Body of pancreas (tissue), 4 donors: Measurements from ENCODE around the gene COG6.

Source experiments
- POLR2A ChIP-seq, 3 donors: fragments of 450-650 bp; IDR thresholded peaks; one replicate each; pipeline ENCODE4 v1.6.1; 2016; ENCODE audit warnings: antibody characterized with exemption in 3 of 3, mild to moderate bottlenecking in 2 of 3
- TF ChIP-seq, protein P1 (sequence below), 7 experiments: fragments of 450-650 bp in 4 of 7; fragments of 200-600 bp in 3 of 7; sonication (generic) in 3 of 7; IDR thresholded peaks; one replicate each; pipeline ENCODE4 v1.5.1; 2016 to 2019; ENCODE audit warnings: antibody characterized with exemption in 7 of 7

DNA sequence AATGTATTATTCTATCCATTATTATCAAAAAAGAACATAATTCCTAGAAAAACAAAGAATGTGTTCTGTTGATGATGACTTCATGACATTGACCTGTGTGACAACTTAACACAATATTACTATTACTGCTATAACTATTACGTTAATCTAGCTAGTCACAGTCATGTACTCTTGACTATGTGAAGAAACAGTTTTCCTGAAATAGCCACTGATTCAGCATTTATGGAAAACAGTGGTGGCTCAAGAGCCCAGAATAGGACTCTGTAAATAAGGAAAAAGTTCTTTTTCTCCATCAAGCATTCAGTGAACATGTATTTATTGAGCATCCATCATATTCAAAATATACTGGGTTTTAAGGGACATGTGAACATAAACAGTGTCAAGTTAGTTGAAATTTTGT, 93.5 kb downstream of the COG6 start:
- no peak for TF ChIP-seq POLR2A (IDR thresholded peaks at IDR 0.05)
- TF ChIP-seq, protein P1, sequence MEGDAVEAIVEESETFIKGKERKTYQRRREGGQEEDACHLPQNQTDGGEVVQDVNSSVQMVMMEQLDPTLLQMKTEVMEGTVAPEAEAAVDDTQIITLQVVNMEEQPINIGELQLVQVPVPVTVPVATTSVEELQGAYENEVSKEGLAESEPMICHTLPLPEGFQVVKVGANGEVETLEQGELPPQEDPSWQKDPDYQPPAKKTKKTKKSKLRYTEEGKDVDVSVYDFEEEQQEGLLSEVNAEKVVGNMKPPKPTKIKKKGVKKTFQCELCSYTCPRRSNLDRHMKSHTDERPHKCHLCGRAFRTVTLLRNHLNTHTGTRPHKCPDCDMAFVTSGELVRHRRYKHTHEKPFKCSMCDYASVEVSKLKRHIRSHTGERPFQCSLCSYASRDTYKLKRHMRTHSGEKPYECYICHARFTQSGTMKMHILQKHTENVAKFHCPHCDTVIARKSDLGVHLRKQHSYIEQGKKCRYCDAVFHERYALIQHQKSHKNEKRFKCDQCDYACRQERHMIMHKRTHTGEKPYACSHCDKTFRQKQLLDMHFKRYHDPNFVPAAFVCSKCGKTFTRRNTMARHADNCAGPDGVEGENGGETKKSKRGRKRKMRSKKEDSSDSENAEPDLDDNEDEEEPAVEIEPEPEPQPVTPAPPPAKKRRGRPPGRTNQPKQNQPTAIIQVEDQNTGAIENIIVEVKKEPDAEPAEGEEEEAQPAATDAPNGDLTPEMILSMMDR (IDR thresholded peaks at IDR 0.05) = no peak
